GM19397 (cell line): ENCODE results near the gene CD58.
A peak's percentile ranks its signal among the peaks of the same experiment; 100 is the strongest.

Experiments
- ATAC-seq: cut with Tn5 transposase; IDR thresholded peaks from one replicate; pipeline ENCODE4 v1.9.1; 2021; ENCODE audit warnings: mild to moderate bottlenecking, moderate library complexity; ENCODE audit not compliant: unreplicated experiment

Gene CD58

DNA sequence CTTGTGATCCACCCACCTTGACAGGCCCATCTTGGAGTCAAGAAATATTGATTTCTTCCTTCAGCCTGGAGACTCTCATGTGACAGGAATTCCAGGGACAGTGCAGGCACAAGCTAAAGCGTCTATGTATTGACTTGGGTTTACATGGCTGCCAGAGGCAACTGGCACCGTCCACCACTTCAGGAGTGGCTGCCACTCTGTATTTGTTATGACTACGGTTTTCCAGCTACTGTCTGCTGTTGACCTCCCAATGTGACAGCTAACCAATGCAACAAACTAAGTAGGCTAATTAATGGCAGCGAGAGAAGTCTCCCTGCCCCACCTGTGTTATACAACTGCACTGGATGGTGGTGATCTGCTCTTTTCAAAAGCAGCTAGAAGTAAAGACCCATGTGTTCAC, 56.9 kb downstream of the CD58 start:
- no peak for ATAC-seq

DNA sequence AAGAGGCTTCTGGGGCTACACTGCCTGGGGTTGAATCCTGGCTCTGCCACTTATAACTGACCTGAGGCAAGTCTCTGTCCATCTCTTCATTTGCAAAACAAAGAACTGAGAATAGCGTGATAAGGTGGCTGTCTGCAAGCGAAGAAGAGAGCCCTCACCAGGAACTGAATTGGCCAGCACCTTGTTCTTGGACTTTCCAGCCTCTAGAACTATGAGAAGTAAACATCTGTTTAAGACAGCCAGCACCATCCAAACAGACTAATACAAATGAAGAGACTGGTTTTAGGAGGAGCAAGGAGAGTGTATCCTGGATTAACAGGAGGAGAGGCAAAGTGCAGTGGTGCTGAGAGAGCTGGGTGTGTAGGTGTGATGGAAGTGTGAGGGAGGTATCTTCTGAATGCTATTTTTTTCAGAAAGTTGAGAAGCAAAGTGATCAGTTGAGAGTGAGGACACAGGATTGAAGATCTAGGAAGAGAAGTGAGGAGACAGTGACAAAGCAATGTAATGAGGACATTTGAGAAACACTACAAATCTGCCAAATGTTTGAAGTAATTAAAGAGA, 59.3 kb downstream of the CD58 start:
- ATAC-seq: no peak

DNA sequence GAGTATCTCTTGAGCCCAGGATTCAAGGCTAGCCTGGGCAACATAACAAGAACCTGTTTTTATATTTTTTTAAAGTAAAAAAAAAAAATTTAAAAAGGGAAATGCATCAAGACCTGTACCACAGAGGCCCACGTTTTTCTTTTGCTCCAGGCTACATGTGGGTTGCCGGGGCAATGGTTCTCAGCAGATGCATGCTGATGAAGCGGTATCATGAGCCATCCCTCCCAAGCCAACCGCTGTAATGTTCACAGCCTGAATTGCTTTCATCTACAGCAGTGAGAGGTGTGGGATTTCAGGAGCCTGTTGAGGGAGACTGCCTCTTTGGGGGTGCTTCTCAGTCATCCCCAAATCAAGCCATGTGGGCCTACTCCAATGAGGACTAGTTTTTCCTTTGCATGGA, 60.5 kb downstream of the CD58 start:
- no peak for ATAC-seq

DNA sequence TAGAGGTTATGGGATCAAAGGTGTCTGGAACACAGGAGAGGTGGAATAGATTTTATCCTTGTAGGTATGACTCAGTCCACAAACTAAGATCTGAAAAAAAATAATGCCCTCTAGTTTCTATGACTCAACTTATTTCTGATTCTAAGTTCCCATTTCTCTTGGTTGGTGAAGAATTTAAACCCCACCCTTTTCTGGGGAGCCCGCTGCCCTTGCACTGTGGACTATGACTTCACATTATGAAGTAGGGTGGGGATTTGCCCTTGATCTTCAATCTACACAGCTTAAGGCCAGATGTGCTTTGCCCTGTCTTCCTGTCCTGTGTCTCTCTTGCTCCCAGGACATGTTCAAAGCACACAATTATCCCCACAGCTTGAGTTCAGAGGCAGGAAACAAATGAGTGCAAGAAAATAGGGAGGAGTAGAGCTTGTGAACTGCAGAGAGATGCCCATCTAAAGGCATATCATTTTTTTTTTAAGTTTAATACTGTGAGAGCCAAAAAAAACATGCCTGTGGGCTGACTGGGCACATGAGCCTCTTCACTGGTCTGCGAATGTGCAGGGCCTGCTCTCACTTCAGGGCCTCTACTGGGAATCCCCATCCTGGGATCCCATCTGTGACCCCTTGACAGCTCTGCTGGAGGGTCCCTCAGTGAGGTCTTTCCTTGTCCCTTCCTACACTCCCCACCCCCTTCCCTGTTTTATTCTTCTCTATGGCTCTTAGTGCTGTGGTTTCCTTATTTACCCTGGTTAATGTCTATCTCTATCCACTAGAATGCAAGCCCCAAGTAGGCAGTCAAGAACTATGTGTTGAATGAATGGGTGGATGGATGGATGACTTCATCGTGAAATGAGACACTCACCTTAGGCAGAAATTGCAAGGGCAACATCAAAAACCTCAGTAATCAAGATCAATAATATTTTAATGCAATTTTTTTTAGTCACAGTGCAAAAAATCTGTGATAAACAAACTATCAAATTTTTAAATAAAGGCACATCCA, 61.5 kb downstream of the CD58 start:
- ATAC-seq: no peak

DNA sequence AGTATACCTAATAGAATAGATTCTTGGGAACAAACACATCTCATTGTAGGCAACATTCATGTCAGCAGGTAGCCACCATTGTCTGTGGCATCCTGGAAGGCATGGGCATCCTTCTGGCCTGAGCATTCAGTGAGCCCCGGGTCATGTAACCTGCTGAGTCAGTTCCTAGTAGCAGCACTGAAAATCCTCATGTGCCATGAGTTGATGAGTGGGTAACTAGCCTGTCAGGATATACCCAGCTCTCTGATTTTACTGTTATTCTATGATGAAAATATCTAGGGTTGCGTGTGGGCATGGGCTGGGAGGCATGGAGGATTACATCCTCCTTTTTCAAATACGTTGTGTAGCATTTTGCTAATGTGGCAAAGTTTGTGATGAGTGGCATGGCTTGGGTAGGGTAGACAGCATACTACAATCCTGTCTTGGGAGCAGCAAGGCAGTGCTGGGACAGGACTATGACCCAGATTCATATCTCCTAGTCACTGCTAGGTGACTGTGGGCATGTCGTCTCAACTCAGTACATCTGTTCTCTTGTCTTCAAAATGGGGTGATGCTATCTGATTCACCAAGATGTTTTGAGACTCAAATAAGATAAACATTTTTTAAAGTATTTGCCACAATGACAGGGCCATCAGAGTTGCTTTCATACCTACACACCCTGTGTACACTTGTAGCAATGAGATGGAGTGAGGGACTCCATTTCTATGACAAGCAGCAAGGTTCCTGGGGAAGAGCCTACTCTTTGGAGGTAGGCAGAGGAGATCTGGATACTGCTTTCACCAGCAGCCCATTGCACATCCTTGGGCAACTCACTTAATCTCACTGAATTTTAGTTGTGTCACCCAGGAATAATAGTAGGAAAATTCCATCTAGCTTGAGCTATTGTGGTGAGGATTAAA, 62.5 kb downstream of the CD58 start:
- ATAC-seq: no peak

DNA sequence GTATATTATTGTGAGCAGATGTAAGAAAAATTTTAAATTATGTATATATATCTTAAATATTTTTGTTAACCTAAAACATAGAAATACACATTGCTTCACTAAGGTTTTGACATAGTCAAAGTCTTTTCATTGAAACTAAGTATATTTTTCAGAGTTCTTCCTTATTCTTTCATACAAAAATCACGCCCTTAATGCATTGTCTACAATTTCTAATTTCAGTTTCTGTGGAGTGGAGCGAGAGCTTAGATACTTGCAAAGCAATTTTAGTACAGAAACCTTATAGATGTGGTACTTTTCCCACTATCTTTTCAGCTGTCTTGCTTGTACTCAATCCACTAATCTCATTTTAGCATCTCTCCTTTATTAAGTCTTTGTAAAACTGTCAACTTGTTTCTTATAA, 63.2 kb downstream of the CD58 start:
- ATAC-seq: no peak

DNA sequence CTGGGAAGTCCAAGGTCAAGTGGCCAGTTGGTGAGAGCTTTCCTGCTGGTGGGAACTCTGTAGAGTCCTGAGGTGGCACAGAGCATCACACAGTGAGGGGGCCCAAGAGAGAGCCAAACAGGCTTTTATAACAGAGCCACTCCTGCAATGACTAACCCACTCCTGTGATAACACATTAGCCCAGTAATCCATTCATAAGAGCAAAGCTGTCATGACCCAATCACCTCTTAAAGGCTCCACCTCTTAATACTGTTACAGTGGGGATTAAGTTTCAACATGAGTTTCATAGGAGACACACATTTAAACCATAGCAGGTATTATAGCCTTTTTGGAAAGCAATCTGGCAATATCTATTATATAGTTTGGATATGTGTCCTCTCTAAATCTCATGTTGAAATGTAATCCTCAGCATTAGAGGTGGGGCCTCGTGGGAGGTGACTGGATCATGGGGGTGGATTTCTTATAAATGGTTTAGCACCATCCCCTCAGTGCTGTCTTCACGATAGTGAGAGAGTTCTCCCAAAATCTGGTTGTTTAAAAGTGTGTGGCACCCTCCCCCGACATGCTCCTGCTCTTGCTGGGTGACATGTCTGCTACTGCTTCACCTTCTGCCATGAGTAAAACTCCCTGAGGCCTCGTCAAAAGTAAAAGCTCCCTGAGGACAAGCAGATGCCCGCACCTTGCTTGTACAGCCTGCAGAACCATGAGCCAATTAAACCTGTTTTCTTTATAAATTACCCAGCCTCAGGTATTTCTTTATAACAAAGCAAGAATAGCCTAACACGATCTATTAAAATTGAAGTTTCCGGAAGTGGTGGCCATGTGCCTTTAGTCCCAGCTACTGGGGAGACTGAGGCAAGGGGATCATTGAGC, 64.5 kb downstream of the CD58 start:
- ATAC-seq: no peak

DNA sequence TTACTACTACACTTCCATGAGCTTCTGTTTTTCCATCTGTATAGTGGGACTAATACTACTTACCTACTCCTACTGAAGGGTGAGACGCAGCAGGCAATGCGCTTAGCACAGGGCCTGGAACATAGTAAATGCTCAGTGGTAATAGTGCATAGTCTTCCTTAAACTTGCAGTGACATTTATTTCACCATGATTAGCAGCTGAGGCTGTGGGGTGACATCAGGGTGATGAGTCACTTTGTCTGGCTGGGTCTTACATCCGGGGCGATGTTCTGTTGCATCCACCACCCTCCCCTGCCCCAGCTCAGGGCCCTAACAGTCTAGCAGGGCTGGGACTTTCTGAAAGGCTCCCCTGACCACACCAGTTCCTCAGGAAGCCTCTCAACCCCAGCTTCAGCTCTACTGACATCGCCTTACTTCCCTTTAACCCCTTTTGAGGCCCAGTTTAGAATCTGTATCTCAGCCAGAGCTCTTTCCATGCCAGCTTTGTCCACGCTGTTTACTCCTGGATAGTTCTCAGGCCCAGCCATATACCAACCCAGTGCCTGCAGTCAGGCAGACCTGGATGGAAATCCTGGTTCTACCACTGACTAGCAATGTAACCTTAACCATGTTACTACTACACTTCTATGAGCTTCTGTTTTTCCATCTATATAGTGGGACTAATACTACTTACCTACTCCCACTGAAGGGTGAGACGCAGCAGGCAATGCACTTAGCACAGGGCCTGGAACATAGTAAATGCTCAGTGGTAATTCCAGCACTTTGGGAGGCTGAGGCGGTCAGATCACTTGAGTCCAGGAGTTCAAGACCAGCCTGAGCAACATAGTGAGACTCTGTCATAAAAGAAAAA, 66.3 kb downstream of the CD58 start:
- peak; percentile 89 for ATAC-seq

DNA sequence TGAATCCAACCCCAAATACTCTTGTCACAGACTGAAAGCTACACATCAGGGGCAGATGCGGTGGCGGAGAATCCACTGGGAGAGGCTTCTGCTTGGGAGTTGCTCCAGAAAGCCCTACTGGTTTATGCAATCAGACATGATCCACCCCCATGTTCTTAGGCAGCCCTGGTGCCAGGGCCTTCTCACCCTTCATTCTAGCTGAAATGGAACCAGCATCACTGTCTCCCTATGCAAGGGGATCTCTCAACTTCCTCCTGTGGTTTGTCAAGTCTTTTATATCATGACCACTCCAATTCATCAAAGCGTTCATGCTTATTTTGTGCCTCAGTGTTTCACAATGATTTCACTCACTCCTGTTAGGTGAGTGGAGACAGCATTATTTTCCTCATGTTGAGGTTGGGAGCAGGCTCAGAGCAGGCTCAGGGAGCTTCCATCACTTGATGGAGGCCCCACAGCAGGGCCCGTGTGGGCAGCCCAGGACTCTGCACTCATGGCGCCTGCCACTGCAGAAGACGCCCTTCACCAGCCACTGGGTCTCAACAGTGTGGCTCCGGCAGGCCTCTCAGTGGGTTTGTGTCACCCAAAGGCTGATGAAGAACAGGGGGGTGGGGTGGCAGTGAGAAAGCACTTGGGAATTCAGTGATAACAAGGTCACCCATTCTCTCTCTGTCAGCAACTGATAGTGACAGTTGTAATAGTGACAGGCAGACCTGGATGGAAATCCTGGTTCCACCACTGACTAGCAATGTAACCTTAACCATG, 67.1 kb downstream of the CD58 start:
- peak; percentile 1 for ATAC-seq

DNA sequence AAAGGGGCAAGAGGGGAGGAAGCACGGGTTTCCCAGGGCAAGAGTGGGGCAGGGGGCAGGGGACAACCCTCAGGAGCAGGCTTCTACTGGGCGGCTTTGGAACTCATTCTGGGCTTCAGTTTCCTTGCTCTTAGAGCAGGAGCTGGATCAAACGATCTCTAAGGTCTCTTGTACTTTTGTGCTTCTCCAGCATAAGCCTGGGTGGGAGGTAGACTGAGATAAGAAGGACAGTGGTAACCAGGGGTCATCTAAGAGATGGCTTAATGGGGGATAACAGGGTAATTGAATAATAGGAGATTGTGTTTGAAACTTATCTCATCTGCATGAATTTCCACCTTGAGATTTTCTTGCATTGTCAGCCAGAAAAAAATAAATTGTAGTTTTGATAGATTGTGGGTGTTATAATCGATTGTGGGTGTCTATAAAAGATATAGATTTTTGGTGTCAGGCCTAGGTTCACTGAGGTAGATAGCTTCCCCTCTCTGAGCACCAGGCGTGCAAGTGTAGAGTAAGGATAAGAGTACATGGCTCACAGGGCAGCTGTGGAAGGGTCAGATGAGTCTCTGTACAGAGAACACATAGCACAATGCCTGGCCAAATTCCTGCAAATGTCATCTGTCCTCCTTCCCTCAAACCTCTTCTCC, 68.0 kb downstream of the CD58 start:
- ATAC-seq: no peak

DNA sequence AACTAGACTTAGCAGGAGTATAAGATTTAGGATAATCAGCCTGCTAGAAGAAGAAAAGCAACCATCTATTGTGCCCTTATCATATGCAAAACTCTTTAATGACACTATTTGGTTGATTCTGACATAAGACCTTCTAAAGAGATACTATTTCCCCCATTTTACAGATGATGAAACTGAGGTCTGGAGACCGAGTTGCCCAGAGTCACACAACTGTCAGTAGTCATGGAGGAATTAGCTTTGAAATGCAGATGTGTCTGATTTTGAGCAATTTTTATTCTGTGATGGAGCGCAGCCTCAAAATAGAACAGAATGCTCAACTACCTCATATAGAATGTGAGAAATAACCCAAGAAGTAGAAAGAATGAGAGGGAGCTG, 69.0 kb downstream of the CD58 start:
- ATAC-seq: no peak

DNA sequence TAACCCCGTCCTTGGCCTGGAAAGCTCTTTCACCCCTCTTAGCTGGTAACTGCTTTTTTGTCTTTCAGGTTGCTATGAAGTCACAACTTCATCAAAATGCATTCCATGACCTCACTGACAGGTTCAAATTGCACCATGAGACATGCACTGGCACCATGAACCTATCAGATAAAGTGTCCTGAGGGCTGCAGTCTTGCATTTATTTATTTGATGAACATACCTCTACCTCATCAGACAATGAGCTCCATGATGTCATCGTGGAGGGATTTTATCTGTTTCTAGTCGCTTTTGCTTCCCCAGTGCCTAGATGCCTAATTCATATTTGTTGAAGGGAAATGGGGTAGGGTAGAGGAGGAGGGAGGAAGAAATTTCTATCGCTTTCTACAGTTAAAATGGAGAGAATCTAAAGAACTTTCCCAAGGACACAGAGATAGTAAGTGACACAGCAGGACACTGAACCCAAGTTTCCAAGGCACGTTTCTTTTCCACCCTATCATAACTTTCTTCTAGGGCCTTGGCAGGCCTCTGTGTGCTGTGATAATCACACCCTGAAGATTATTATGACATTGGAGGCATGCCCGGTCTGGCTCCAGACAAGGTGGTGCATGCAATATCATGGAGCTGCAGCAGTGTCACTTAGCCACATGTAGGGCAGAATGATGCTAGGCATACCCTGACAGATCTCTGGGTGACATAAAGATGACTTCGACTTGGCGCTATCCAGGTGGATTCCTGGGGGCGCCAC, 69.5 kb downstream of the CD58 start:
- no peak for ATAC-seq

DNA sequence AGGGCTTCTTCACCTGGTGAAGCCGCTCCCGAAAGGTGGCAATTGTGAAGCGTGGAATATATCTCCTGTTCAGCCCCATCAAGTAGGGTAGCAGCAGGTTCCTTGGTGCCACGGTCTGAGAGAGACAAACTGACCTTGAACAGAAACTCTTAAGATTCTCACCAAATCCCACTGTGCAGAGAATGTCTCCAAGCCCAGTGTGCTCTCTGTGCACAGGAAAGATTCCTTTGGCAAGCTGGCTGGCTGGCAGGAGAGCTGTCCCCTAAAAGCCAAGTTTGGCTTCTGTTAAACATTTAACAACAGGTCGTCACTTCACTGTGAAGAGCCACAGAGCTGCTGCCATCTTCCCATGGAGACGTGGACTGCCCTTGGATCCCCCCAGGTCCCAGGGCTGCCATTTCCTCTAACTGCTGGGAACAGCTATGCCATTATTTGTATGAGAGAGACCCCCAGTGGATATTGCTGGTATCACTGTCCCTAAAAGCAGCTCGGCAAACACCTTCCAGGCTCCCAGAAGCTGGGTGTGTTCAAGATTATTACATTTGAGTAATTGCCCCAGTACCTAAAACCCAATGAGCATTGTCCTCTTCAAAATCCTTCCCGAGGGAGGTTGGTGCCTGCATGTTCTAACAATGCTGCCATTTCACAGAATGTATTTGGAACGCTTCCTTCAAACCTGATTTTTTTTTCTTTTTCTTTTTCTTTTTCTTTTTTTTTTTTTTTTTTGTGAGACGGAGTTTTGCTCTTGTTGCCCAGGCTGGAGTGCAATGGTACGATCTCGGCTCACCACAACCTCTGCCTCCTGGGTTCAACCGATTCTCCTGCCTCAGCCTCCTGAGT, 71.8 kb downstream of the CD58 start:
- no peak for ATAC-seq

DNA sequence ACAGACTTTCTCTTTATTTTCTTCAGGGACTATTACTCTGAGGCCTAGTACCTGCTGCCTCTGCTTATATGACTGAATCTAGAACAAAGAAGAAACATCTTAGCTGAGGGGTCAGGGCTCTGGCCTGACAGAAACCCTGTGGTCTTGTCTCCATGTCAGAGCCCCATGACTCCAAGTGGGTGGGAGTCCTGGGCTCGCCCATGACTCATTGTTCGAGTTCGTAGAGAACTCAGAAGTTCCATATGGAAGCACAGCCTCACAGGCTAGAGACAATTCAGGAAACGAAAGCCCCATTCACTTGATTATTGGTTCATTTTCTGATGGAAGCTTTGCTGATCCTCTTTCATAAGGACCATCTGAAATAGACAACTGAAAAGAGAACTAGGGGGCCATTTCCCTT, 73.2 kb downstream of the CD58 start:
- no peak for ATAC-seq

DNA sequence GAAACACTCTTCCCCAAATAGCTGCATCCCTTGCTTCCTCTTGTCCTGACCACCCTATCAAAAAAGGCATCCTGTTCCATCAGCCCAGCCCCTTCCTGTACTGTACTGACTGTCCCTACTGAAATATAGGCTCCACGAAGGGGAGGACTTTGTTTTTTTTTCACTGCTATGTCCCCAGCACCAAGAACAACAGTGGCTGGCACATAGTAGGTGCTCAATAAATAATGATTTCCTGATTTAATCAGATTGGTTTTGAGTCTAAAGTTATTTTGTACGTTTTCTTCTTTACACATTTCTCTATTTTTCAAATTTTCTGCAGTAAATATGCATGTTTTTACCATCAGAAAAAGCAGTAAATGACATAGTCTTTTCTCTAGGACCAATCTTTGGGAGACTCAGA, 73.9 kb downstream of the CD58 start:
- ATAC-seq: no peak

DNA sequence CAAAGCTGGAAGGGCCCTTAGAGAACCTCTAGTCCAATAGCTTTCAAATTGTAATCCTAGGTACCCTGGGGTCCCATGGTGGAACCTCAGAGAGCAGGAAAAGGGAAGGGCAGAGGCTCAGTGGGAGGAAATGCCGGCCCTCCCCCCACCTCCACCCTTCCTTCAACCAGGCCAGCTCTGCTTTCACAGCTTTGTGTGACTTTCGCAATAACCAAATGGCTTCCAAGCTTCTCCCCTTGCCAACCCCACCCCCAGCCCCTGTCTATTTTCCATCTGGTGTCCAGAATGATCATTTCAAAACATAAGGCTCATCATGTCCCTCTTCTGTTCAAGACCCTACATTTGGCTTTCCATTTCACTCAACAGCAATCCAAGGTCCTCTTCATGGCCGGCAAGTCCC, 74.4 kb downstream of the CD58 start:
- no peak for ATAC-seq

DNA sequence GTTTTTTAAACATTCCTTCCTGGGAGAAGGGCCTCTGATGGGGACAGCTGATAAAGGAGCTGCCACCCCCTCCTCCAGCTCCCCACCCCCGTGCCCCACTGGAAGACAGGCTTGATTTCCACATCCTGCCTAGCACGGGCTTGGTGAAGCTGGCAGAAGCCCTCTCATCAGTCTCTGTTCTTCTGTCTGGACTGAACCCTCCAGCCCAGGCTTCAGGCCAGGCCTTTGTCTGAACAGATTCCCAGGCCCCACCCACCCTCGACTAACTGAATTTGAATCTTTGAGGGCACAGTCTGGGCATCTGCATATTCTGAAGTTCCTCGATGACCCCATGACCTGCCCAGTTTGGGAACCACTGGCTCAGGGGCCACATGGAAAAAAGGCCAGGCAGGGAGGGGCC, 75.3 kb downstream of the CD58 start:
- ATAC-seq: no peak
